NB4 (cell line): ENCODE measurements around the gene MPRIP.

Experiments
- CTCF ChIP-seq: IDR thresholded peaks from one replicate; pipeline ENCODE4 v1.5.1; 2012; ENCODE audit warnings: low read depth, low read length
- MAX ChIP-seq: IDR thresholded peaks from 2 replicates; pipeline ENCODE4 v1.6.1; 2011; ENCODE audit warnings: low read depth, low read length
- POLR2A ChIP-seq: IDR thresholded peaks from 2 replicates; pipeline ENCODE4 v1.6.1; 2011; ENCODE audit warnings: mild to moderate bottlenecking; ENCODE audit not compliant: insufficient read length; ENCODE audit errors: extremely low read depth

- TF ChIP-seq CTCF (no peak), POLR2A (no peak), MAX (no peak)
These were observed 13.2 kb upstream of the MPRIP start for GRCh38 chr17:17028878-17029535.
